ENCODE results near the gene STK38L. TPM values are rescaled to one million over a fixed set of nuclear protein-coding genes. Genes with fewer than 3 reads are reported as not detected.

STK38L gene
- 34.3 TPM for polyA plus RNA-seq (2013, experiment 1 of 2)
- 35.0 TPM for polyA plus RNA-seq (2013, experiment 2 of 2)

DNA sequence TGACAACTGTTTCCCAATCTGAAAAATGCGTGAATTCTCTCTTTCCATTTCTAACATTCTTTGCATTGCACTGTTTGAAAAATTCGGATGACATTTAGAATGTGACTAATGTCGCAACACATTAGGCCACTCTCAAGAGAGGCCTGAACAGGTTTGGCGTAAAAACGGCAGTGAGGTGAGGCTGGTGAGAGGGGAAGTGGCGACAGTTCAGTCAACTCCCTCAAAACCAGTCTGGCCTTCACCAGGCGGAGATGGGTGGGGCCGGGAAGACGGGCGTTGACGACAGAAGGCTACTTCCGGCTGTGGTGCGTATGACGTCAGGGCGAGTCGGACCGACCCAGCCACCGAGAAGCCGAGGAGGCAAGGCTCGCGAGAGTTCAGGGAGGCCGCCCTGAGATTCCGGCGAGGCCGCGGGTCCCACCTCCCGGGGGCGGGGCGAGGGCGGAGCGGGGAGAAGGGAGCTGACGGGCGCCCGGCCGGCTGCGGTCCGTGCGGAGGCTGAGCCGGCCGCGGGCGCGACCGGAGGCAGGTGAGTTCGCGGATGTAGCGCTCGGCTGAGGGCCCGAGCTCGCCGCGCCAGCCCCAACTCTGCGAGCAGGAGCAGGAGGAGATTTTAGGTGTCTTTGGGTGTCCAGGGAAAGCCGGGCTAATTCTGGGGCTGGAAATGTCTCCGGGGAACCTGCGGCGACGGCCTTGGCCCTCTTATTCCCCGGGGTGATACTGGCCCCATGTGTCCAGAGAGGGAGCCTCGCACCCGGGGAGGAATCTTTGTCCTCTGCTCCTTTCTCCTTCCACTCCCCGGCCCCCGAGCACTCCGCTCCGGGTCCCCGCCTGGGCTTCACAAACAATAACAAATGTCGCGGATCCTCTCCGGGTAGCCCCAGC, at the start of gene STK38L:
TSS of gene STK38L (plus strand) at position 483 of the 885 bp plus-strand sequence. CDS start 53,435 bp downstream, outside the sequence.
- Histone ChIP-seq H4K5ac (ENCODE audit: low read length) (no peak within 1 kb of the TSS), H3K4me3 (ENCODE audit: low read length) (peak within 1 kb of the TSS; percentile 97), H2BK120ac (ENCODE audit: low read depth, low read length) (no peak within 1 kb of the TSS), H3K56ac (ENCODE audit: low read length) (peak within 1 kb of the TSS; percentile 95), H3K18ac (ENCODE audit: low read length) (peak within 1 kb of the TSS; percentile 32), H4K8ac (ENCODE audit: low read depth, low read length) (peak within 1 kb of the TSS; percentile 29), H3K9ac (ENCODE audit: low read length) (peak within 1 kb of the TSS; percentile 94), H3K23ac (ENCODE audit: low read length) (peak within 1 kb of the TSS; percentile 53), H3K36me3 (ENCODE audit: control insufficient read depth, insufficient read depth, low read length) (no peaks in the 10 kb centered on the region), H2AK5ac (ENCODE audit: low read length) (no peak within 1 kb of the TSS), H3K4ac (ENCODE audit: low read depth, low read length) (peak within 1 kb of the TSS; percentile 27), H3K4me1 (ENCODE audit: control insufficient read depth, low read depth, low read length) (no peaks in the 10 kb centered on the region), H3K27me3 (ENCODE audit: insufficient read depth, low read length, poor library complexity) (no peaks in the 10 kb centered on the region), H2BK15ac (replicated peaks; ENCODE audit: low read depth) (no peak within 1 kb of the TSS), H2BK5ac (ENCODE audit: low read length) (no peak within 1 kb of the TSS), H3K4me2 (ENCODE audit: low read length) (peak within 1 kb of the TSS; percentile 95), H3K79me1 (ENCODE audit: low read length) (peaks cover 7% of the 10 kb centered on the region), H3K79me2 (ENCODE audit: control insufficient read depth, insufficient read depth, low read length) (peaks cover 12% of the 10 kb centered on the region), H3K27ac (ENCODE audit: low read depth, low read length) (peak within 1 kb of the TSS; percentile 52)
- DNase-seq = peak; percentile 98
- no CpG with 5 or more reads among the region's 69 CpGs for WGBS (ENCODE audit: extremely low coverage, insufficient coverage, low lambda C conversion rate)

DNA sequence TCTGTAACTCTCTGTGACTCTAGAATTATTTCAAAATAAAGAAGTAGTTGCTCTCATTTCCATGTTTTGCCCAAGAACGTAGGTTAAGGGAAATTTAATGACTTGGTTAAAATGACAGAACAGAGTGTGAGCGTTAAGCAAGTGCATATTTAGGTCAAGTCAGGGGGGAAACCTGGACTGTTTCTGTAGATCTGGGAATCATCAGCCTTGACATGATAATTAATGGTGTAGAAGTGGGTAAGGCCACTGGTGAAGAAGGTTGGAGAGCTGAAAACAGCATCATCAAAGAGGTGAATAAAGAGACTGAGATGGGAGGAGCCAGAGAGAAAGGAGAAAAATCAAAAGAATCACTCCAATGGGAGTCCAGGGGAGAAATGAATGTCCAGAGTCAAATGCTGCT, 49.4 kb upstream of the STK38L start:
- Histone ChIP-seq H3K79me1 (ENCODE audit: low read length) (no peaks in the 10 kb centered on the region), H3K9ac (ENCODE audit: low read length) (no peak overlapping the region), H3K79me2 (ENCODE audit: control insufficient read depth, insufficient read depth, low read length) (no peaks in the 10 kb centered on the region), H3K56ac (ENCODE audit: low read length) (no peak overlapping the region), H2BK120ac (ENCODE audit: low read depth, low read length) (no peak overlapping the region), H3K23ac (ENCODE audit: low read length) (no peak overlapping the region), H3K4me2 (ENCODE audit: low read length) (no peak overlapping the region), H2BK5ac (ENCODE audit: low read length) (no peak overlapping the region), H4K8ac (ENCODE audit: low read depth, low read length) (no peak overlapping the region), H3K36me3 (ENCODE audit: control insufficient read depth, insufficient read depth, low read length) (no peaks in the 10 kb centered on the region), H2AK5ac (ENCODE audit: low read length) (no peak overlapping the region), H3K4ac (ENCODE audit: low read depth, low read length) (no peak overlapping the region), H3K27ac (ENCODE audit: low read depth, low read length) (no peak overlapping the region), H3K18ac (ENCODE audit: low read length) (no peak overlapping the region), H4K5ac (ENCODE audit: low read length) (no peak overlapping the region), H3K27me3 (ENCODE audit: insufficient read depth, low read length, poor library complexity) (no peaks in the 10 kb centered on the region), H3K4me1 (ENCODE audit: control insufficient read depth, low read depth, low read length) (no peaks in the 10 kb centered on the region), H3K4me3 (ENCODE audit: low read length) (no peak overlapping the region), H2BK15ac (replicated peaks; ENCODE audit: low read depth) (no peak overlapping the region)
- no CpG with 5 or more reads among the region's 2 CpGs for WGBS (ENCODE audit: extremely low coverage, insufficient coverage, low lambda C conversion rate)
- no peak for DNase-seq

DNA sequence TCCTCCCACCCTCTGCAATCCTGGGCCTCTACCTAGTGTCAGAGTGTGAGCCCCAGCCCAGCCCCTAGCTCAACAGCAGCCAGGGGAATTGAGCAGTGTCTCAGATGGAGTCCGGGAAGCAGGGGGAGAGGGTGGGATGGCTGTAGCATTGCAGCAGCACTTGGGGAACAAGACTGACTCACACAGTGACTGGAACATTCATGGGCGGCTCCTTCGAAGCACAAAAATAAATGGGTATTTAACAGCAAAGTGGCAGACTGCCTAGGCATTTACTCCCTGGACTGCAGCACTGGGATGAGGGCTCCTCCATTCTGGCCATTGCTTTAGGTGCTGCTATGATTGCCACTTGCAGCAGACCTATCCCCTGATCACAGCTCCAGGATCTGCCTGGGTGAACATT, 46.0 kb upstream of the STK38L start:
- Histone ChIP-seq H3K79me1 (ENCODE audit: low read length) (no peaks in the 10 kb centered on the region), H2BK5ac (ENCODE audit: low read length) (no peak overlapping the region), H3K4me1 (ENCODE audit: control insufficient read depth, low read depth, low read length) (no peaks in the 10 kb centered on the region), H2AK5ac (ENCODE audit: low read length) (no peak overlapping the region), H3K56ac (ENCODE audit: low read length) (no peak overlapping the region), H2BK15ac (replicated peaks; ENCODE audit: low read depth) (no peak overlapping the region), H3K18ac (ENCODE audit: low read length) (no peak overlapping the region), H3K4me2 (ENCODE audit: low read length) (no peak overlapping the region), H3K27ac (ENCODE audit: low read depth, low read length) (no peak overlapping the region), H3K79me2 (ENCODE audit: control insufficient read depth, insufficient read depth, low read length) (no peaks in the 10 kb centered on the region), H4K5ac (ENCODE audit: low read length) (no peak overlapping the region), H3K27me3 (ENCODE audit: insufficient read depth, low read length, poor library complexity) (no peaks in the 10 kb centered on the region), H3K4me3 (ENCODE audit: low read length) (no peak overlapping the region), H3K23ac (ENCODE audit: low read length) (no peak overlapping the region), H3K36me3 (ENCODE audit: control insufficient read depth, insufficient read depth, low read length) (no peaks in the 10 kb centered on the region), H3K9ac (ENCODE audit: low read length) (no peak overlapping the region), H4K8ac (ENCODE audit: low read depth, low read length) (no peak overlapping the region), H3K4ac (ENCODE audit: low read depth, low read length) (no peak overlapping the region), H2BK120ac (ENCODE audit: low read depth, low read length) (no peak overlapping the region)
- WGBS (ENCODE audit: extremely low coverage, insufficient coverage, low lambda C conversion rate) = no CpG with 5 or more reads among the region's 3 CpGs
- no peak for DNase-seq

DNA sequence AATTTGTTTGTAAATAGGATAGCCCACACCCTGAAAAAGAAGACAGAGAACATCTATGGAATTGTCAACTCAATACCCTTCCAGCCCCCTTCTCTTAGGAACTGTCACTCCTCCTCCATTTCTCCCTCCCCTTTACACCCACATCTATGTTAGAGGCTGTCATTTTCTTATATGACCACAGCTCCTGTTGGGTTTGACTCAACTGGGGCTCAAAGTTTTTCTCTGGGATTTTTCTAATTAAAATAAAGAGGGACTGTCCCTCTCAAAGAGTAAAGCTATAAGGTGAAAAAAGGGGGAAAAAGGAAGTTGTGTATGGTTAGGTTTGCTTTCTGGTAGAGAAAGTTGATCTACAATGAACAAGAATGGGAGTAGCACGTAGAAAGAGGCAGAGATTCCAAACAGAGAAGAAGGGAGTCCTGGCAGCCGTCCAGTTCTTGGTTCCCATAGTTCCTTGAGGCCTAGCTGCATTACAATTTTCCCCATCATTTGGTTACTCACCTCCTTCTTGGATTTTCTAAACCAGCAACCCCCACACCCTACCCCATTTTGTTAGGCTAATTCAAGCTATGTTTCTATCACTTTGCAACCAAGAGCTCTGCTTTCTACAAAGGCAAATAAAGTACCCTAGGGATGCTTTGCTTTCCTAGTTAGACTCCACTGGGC, 44.3 kb upstream of the STK38L start:
- Histone ChIP-seq H3K4me3 (ENCODE audit: low read length) (no peak overlapping the region), H4K8ac (ENCODE audit: low read depth, low read length) (no peak overlapping the region), H4K5ac (ENCODE audit: low read length) (no peak overlapping the region), H3K27ac (ENCODE audit: low read depth, low read length) (no peak overlapping the region), H3K36me3 (ENCODE audit: control insufficient read depth, insufficient read depth, low read length) (no peaks in the 10 kb centered on the region), H2AK5ac (ENCODE audit: low read length) (no peak overlapping the region), H3K23ac (ENCODE audit: low read length) (no peak overlapping the region), H3K79me2 (ENCODE audit: control insufficient read depth, insufficient read depth, low read length) (no peaks in the 10 kb centered on the region), H3K4me2 (ENCODE audit: low read length) (no peak overlapping the region), H2BK15ac (replicated peaks; ENCODE audit: low read depth) (no peak overlapping the region), H3K56ac (ENCODE audit: low read length) (no peak overlapping the region), H3K27me3 (ENCODE audit: insufficient read depth, low read length, poor library complexity) (no peaks in the 10 kb centered on the region), H3K4me1 (ENCODE audit: control insufficient read depth, low read depth, low read length) (no peaks in the 10 kb centered on the region), H3K9ac (ENCODE audit: low read length) (no peak overlapping the region), H2BK120ac (ENCODE audit: low read depth, low read length) (no peak overlapping the region), H3K79me1 (ENCODE audit: low read length) (no peaks in the 10 kb centered on the region), H2BK5ac (ENCODE audit: low read length) (no peak overlapping the region), H3K18ac (ENCODE audit: low read length) (no peak overlapping the region), H3K4ac (ENCODE audit: low read depth, low read length) (no peak overlapping the region)
- WGBS (ENCODE audit: extremely low coverage, insufficient coverage, low lambda C conversion rate) = no CpG with 5 or more reads among the region's 2 CpGs
- DNase-seq = no peak

DNA sequence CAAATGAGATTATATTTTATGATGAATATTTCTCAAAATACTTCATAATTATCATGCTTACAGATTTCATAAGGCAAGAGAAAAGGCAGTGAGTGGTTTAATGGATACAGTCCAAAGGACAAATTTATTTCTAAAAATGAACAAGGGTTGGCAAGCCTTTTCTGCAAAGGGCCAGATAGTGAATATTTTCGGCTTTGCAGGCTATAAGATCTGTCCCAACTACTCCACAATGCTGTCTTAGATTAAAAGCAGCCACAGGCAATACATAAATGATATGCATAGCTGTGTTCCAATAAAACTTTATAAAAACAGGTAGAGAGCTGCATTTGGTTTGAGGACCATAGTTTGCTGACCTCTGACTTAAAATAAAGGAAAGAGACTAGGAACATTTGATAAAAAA, 42.9 kb upstream of the STK38L start:
- Histone ChIP-seq H3K79me2 (ENCODE audit: control insufficient read depth, insufficient read depth, low read length) (no peaks in the 10 kb centered on the region), H2BK5ac (ENCODE audit: low read length) (no peak overlapping the region), H3K27ac (ENCODE audit: low read depth, low read length) (no peak overlapping the region), H4K8ac (ENCODE audit: low read depth, low read length) (no peak overlapping the region), H3K4me3 (ENCODE audit: low read length) (no peak overlapping the region), H3K27me3 (ENCODE audit: insufficient read depth, low read length, poor library complexity) (no peaks in the 10 kb centered on the region), H2BK120ac (ENCODE audit: low read depth, low read length) (no peak overlapping the region), H3K4me1 (ENCODE audit: control insufficient read depth, low read depth, low read length) (no peaks in the 10 kb centered on the region), H3K79me1 (ENCODE audit: low read length) (no peaks in the 10 kb centered on the region), H3K4me2 (ENCODE audit: low read length) (no peak overlapping the region), H4K5ac (ENCODE audit: low read length) (no peak overlapping the region), H3K4ac (ENCODE audit: low read depth, low read length) (no peak overlapping the region), H3K56ac (ENCODE audit: low read length) (no peak overlapping the region), H3K9ac (ENCODE audit: low read length) (no peak overlapping the region), H3K36me3 (ENCODE audit: control insufficient read depth, insufficient read depth, low read length) (no peaks in the 10 kb centered on the region), H2BK15ac (replicated peaks; ENCODE audit: low read depth) (no peak overlapping the region), H3K23ac (ENCODE audit: low read length) (no peak overlapping the region), H3K18ac (ENCODE audit: low read length) (no peak overlapping the region), H2AK5ac (ENCODE audit: low read length) (no peak overlapping the region)
- no peak for DNase-seq
- no CpG with 5 or more reads among the region's 1 CpG for WGBS (ENCODE audit: extremely low coverage, insufficient coverage, low lambda C conversion rate)
